Measurements from ENCODE around the gene SYNGR2.
A peak's percentile ranks its signal among the peaks of the same experiment; 100 is the strongest.
"Not testable (repeated sequence)": the region's sequence is repeated elsewhere in the genome, so short reads cannot be mapped to it uniquely, and the experiment has no call there.

Gene SYNGR2

GRCh38 chr17:78129351-78130089 lies 38.9 kb upstream of the SYNGR2 start:
- no peak for DNase-seq (ENCODE audit: low read depth in 2 of 3, low spot score in 2 of 3)

- DNase-seq (ENCODE audit: low read depth in 2 of 3, low spot score in 2 of 3) = no peak
These were observed 38.3 kb upstream of the SYNGR2 start for GRCh38 chr17:78130090-78130436.

GRCh38 chr17:78130437-78131101 lies 37.8 kb upstream of the SYNGR2 start, which contains the start of gene TMC8:
TSS of gene TMC8 (plus strand) at chr17:78130771. CDS start at chr17:78131589, 818 bp downstream.
- DNase-seq (ENCODE audit: low read depth in 2 of 3, low spot score in 2 of 3) = no peak

GRCh38 chr17:78131172-78132083 lies 37.0 kb upstream of the SYNGR2 start:
- DNase-seq (ENCODE audit: low read depth in 2 of 3, low spot score in 2 of 3) = no peak

GRCh38 chr17:78132084-78132676 lies 36.2 kb upstream of the SYNGR2 start:
- peak in 1 of 3 experiments; percentile 63 for DNase-seq (ENCODE audit: low read depth in 2 of 3, low spot score in 2 of 3)

- no peak for DNase-seq (ENCODE audit: low read depth in 2 of 3, low spot score in 2 of 3)
These were observed 35.6 kb upstream of the SYNGR2 start for GRCh38 chr17:78132767-78133178.

- no peak for DNase-seq (ENCODE audit: low read depth in 2 of 3, low spot score in 2 of 3)
These were observed 35.0 kb upstream of the SYNGR2 start for GRCh38 chr17:78133179-78133951.

- DNase-seq (ENCODE audit: low read depth in 2 of 3, low spot score in 2 of 3) = no peak
These were observed 34.1 kb upstream of the SYNGR2 start for GRCh38 chr17:78133971-78134898.

GRCh38 chr17:78134899-78135385 lies 33.4 kb upstream of the SYNGR2 start:
- DNase-seq (ENCODE audit: low read depth in 2 of 3, low spot score in 2 of 3) = no peak

GRCh38 chr17:78135858-78136500 lies 32.4 kb upstream of the SYNGR2 start:
- no peak for DNase-seq (ENCODE audit: low read depth in 2 of 3, low spot score in 2 of 3)

GRCh38 chr17:78137392-78138203 lies 30.8 kb upstream of the SYNGR2 start:
- DNase-seq (ENCODE audit: low read depth in 2 of 3, low spot score in 2 of 3) = no peak

- no peak for DNase-seq (ENCODE audit: low read depth in 2 of 3, low spot score in 2 of 3)
These were observed 29.9 kb upstream of the SYNGR2 start for GRCh38 chr17:78138204-78139060.

GRCh38 chr17:78139861-78140168 lies 28.6 kb upstream of the SYNGR2 start:
- not testable (repeated sequence) for DNase-seq (ENCODE audit: low read depth in 2 of 3, low spot score in 2 of 3)

- peak; percentile 91 to 98 (median 94) for DNase-seq (ENCODE audit: low read depth in 2 of 3, low spot score in 2 of 3)
These were observed 28.0 kb upstream of the SYNGR2 start for GRCh38 chr17:78140169-78141051.

GRCh38 chr17:78141437-78142118 lies 26.8 kb upstream of the SYNGR2 start:
- DNase-seq (ENCODE audit: low read depth in 2 of 3, low spot score in 2 of 3) = no peak

Data from activated CD8-positive, alpha-beta memory T cell treated with anti-CD3 and anti-CD28 coated beads for 48 hours (primary cell).